Measurements from ENCODE around the gene TSPAN16.
"Not testable (repeated sequence)": the region's sequence is repeated elsewhere in the genome, so short reads cannot be mapped to it uniquely, and the experiment has no call there.

The TSPAN16 gene

DNA sequence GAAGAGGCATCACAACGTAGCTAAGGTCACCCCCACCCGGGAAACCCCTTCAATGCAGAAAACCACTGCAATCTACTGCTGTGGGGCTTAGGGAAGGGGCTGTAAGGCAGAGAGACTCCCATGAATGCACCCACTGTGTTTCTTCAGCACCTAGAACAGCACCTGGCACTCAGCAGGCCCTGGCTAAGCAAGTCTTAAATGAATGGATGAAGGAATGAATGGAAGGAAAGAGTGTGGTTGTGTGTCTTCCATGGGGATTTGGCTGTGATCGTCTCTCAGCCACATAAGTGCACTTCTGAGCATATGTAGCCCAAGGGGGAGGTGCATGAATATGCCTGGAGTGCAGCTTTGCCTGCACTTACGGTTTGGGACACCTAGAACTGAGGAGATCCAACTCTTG, 53.2 kb downstream of the TSPAN16 start:
- Histone ChIP-seq H2BK120ac (ENCODE audit: low read depth, low read length) (no peak overlapping the region), H3K14ac (ENCODE audit: low read length in 2 of 2) (no peak overlapping the region), H3K27ac (ENCODE audit: low read length, poor library complexity, severe bottlenecking) (no peak overlapping the region), H3K27me3 (ENCODE audit: control insufficient read depth in 1 of 2, insufficient read depth in 1 of 2, low read length in 2 of 2) (peaks cover 0 to 3% of the 10 kb centered on the region in 2 experiments), H3K9ac (ENCODE audit: low read length) (no peak overlapping the region), H3K23ac (ENCODE audit: low read length in 2 of 2) (no peak overlapping the region), H2BK5ac (ENCODE audit: low read depth, low read length, poor library complexity, severe bottlenecking) (no peak overlapping the region), H2AK5ac (ENCODE audit: low read length, severe bottlenecking) (no peak overlapping the region), H2AFZ (ENCODE audit: low read depth, low read length) (no peak overlapping the region), H4K8ac (ENCODE audit: low read length) (no peak overlapping the region), H3K18ac (ENCODE audit: low read depth in 1 of 2, low read length in 2 of 2) (no peak overlapping the region), H2BK12ac (ENCODE audit: low read length in 2 of 2) (no peak overlapping the region), H3K79me1 (replicated peaks; ENCODE audit: low read length, poor library complexity, severe bottlenecking) (peaks cover 6% of the 10 kb centered on the region), H4K91ac (ENCODE audit: low read length) (no peak overlapping the region), H3K4me2 (ENCODE audit: low read length, poor library complexity, severe bottlenecking) (no peak overlapping the region), H3K4ac (ENCODE audit: low read depth in 1 of 2, low read length in 2 of 2) (no peak overlapping the region), H3K4me3 (ENCODE audit: insufficient read depth in 1 of 2, low read depth in 1 of 2, low read length in 2 of 2) (no peak overlapping the region), H3K9me3 (ENCODE audit: control insufficient read depth, low read length) (peaks cover 10% of the 10 kb centered on the region), H3K36me3 (ENCODE audit: control insufficient read depth in 1 of 2, insufficient read depth in 2 of 2, low read depth in 1 of 2, low read length in 2 of 2) (no peaks in the 10 kb centered on the region), H2BK15ac (ENCODE audit: low read depth, poor library complexity, severe bottlenecking) (no peak overlapping the region), H3K4me1 (ENCODE audit: control insufficient read depth, insufficient read depth, low read depth, low read length) (peaks cover 8% of the 10 kb centered on the region)
- DNase-seq = no peak
- WGBS = 81% methylated on average over 4 of the region's 4 CpGs

DNA sequence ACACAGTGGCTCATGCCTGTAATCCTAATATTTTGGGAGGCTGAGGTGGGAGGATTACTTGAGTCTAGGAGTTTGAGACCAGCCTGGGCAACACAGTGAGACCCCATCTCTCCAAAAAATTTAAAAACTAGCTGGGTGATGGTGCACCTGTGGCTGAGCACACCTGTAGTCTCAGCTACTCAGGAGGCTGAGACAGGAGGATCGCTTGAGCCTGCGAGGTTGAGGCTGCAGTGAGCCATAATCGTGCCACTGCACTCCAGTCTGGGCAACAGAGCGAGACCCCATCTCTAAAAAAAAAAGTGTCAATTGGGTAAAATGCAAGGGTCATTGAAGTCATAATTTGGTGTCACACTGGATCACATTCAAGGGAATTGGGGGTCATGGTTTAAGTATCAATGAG, 58.1 kb downstream of the TSPAN16 start:
- not testable (repeated sequence) for H3K23ac ChIP-seq (ENCODE audit: low read length in 2 of 2); H4K91ac ChIP-seq (ENCODE audit: low read length); H3K27me3 ChIP-seq (ENCODE audit: control insufficient read depth in 1 of 2, insufficient read depth in 1 of 2, low read length in 2 of 2); DNase-seq; H3K4me2 ChIP-seq (ENCODE audit: low read length, poor library complexity, severe bottlenecking); H3K27ac ChIP-seq (ENCODE audit: low read length, poor library complexity, severe bottlenecking); H4K8ac ChIP-seq (ENCODE audit: low read length); H3K36me3 ChIP-seq (ENCODE audit: control insufficient read depth in 1 of 2, insufficient read depth in 2 of 2, low read depth in 1 of 2, low read length in 2 of 2); H2AK5ac ChIP-seq (ENCODE audit: low read length, severe bottlenecking); H2BK120ac ChIP-seq (ENCODE audit: low read depth, low read length); H3K4ac ChIP-seq (ENCODE audit: low read depth in 1 of 2, low read length in 2 of 2); H2AFZ ChIP-seq (ENCODE audit: low read depth, low read length); H3K18ac ChIP-seq (ENCODE audit: low read depth in 1 of 2, low read length in 2 of 2); H3K9me3 ChIP-seq (ENCODE audit: control insufficient read depth, low read length); H2BK15ac ChIP-seq (ENCODE audit: low read depth, poor library complexity, severe bottlenecking); H3K14ac ChIP-seq (ENCODE audit: low read length in 2 of 2); H2BK5ac ChIP-seq (ENCODE audit: low read depth, low read length, poor library complexity, severe bottlenecking); H3K79me1 ChIP-seq (replicated peaks; ENCODE audit: low read length, poor library complexity, severe bottlenecking); H2BK12ac ChIP-seq (ENCODE audit: low read length in 2 of 2); H3K9ac ChIP-seq (ENCODE audit: low read length); H3K4me3 ChIP-seq (ENCODE audit: insufficient read depth in 1 of 2, low read depth in 1 of 2, low read length in 2 of 2)
- 97% methylated on average over 4 of the region's 4 CpGs for WGBS
- peaks cover 13% of the 10 kb centered on the region for H3K4me1 ChIP-seq (ENCODE audit: control insufficient read depth, insufficient read depth, low read depth, low read length)

DNA sequence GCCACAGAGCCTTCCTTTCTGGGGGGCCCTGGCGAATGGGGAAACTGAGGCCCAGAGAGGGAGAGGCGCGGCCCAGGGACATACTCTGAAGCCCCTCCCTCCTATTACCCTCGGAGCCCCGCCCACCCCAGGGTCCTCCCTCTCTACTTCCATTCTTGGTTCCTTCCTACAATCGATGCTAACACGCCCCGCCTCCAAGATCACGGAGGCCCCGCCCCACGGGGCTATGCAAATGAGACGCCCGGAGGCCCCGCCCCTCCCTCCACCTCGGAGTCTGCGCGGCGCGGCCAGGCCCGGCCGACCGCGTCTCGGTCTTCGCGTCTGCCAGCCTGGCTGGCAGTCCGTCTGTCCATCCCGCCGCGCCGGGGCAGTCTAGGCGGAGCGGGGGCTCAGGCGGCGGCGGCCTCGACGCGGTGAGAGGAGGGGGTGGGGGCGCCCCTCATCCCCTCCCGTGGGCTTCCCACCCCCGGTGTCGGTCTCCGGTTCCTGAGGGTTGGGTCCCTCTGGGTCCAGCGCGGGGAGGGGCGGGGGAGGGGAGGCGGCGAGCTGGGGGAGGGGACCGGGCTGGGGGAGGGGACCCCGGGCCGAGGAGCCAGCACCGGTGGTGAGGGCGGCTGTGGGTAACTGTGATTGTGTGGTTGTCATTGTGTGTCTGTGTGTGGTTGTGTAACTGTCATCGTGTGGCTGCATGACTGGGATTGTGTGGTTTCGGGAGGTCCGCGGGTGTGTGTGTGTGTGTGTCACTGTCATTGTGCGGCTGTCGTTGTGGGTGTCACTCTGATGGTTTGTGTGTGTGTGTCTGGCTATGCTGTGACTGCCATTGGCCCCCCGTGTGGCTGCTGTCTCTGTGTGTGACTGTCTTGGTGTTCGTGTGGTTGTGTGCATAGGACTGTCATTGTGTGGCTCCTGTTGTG, 59.5 kb downstream of the TSPAN16 start, which contains the start of gene PLPPR2:
PLPPR2 (plus strand) TSS at position 273 of the 914 bp plus-strand sequence. CDS start 2,242 bp downstream, outside the sequence.
- Histone ChIP-seq H3K79me1 (replicated peaks; ENCODE audit: low read length, poor library complexity, severe bottlenecking) (peaks cover 6% of the 10 kb centered on the region), H3K4me2 (ENCODE audit: low read length, poor library complexity, severe bottlenecking) (peak within 1 kb of the TSS; percentile 75), H3K9me3 (ENCODE audit: control insufficient read depth, low read length) (no peaks in the 10 kb centered on the region), H3K23ac (ENCODE audit: low read length in 2 of 2) (peak within 1 kb of the TSS in 1 of 2 experiments; percentile 20), H2AK5ac (ENCODE audit: low read length, severe bottlenecking) (no peak within 1 kb of the TSS), H3K4me3 (ENCODE audit: insufficient read depth in 1 of 2, low read depth in 1 of 2, low read length in 2 of 2) (peak within 1 kb of the TSS; percentile 69 to 98), H2BK12ac (ENCODE audit: low read length in 2 of 2) (peak within 1 kb of the TSS; percentile 69 to 71), H2BK5ac (ENCODE audit: low read depth, low read length, poor library complexity, severe bottlenecking) (no peak within 1 kb of the TSS), H3K18ac (ENCODE audit: low read depth in 1 of 2, low read length in 2 of 2) (peak within 1 kb of the TSS; percentile 87 to 92), H3K14ac (ENCODE audit: low read length in 2 of 2) (peak within 1 kb of the TSS in 1 of 2 experiments; percentile 84), H3K27me3 (ENCODE audit: control insufficient read depth in 1 of 2, insufficient read depth in 1 of 2, low read length in 2 of 2) (peaks cover 0 to 13% of the 10 kb centered on the region in 2 experiments), H3K4me1 (ENCODE audit: control insufficient read depth, insufficient read depth, low read depth, low read length) (peaks cover 13% of the 10 kb centered on the region), H2BK120ac (ENCODE audit: low read depth, low read length) (peak within 1 kb of the TSS; percentile 83), H3K27ac (ENCODE audit: low read length, poor library complexity, severe bottlenecking) (no peak within 1 kb of the TSS), H2BK15ac (ENCODE audit: low read depth, poor library complexity, severe bottlenecking) (peak within 1 kb of the TSS; percentile 95), H4K8ac (ENCODE audit: low read length) (peak within 1 kb of the TSS; percentile 72), H4K91ac (ENCODE audit: low read length) (peak within 1 kb of the TSS; percentile 83), H3K9ac (ENCODE audit: low read length) (peak within 1 kb of the TSS; percentile 87), H3K36me3 (ENCODE audit: control insufficient read depth in 1 of 2, insufficient read depth in 2 of 2, low read depth in 1 of 2, low read length in 2 of 2) (peaks cover 8 to 21% of the 10 kb centered on the region in 2 experiments), H3K4ac (ENCODE audit: low read depth in 1 of 2, low read length in 2 of 2) (peak within 1 kb of the TSS; percentile 13 to 59), H2AFZ (ENCODE audit: low read depth, low read length) (peak within 1 kb of the TSS; percentile 36)
- peak; percentile 91 for DNase-seq
- 12% methylated on average over 42 of the region's 62 CpGs for WGBS

DNA sequence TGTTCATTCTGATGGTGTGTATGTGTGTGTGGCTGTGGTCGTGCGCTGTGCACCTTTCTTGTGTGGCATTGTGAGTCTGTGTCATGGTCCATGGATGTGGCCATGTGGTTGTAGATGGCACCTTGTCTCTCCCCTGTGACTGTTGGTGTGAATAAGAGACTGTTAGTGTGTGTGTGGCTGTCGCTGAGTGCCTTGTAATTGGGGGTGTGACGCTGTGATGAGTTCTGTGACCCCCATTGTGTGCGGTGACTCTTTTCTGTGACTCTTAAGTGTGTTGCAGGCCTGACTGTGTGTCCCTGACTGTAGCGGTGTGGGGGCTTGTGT, 60.1 kb downstream of the TSPAN16 start:
- Histone ChIP-seq H2BK12ac (ENCODE audit: low read length in 2 of 2) (peak overlapping the region; percentile 40 to 71), H3K36me3 (ENCODE audit: control insufficient read depth in 1 of 2, insufficient read depth in 2 of 2, low read depth in 1 of 2, low read length in 2 of 2) (peaks cover 14 to 28% of the 10 kb centered on the region in 2 experiments), H3K27ac (ENCODE audit: low read length, poor library complexity, severe bottlenecking) (no peak overlapping the region), H3K14ac (ENCODE audit: low read length in 2 of 2) (peak overlapping the region in 1 of 2 experiments; percentile 75), H3K9ac (ENCODE audit: low read length) (peak overlapping the region; percentile 87), H2AK5ac (ENCODE audit: low read length, severe bottlenecking) (no peak overlapping the region), H3K4ac (ENCODE audit: low read depth in 1 of 2, low read length in 2 of 2) (peak overlapping the region in 1 of 2 experiments; percentile 13), H3K79me1 (replicated peaks; ENCODE audit: low read length, poor library complexity, severe bottlenecking) (peaks cover 6% of the 10 kb centered on the region), H4K8ac (ENCODE audit: low read length) (peak overlapping the region; percentile 72), H3K23ac (ENCODE audit: low read length in 2 of 2) (no peak overlapping the region), H2BK15ac (ENCODE audit: low read depth, poor library complexity, severe bottlenecking) (no peak overlapping the region), H2AFZ (ENCODE audit: low read depth, low read length) (no peak overlapping the region), H3K27me3 (ENCODE audit: control insufficient read depth in 1 of 2, insufficient read depth in 1 of 2, low read length in 2 of 2) (peaks cover 0 to 19% of the 10 kb centered on the region in 2 experiments), H3K18ac (ENCODE audit: low read depth in 1 of 2, low read length in 2 of 2) (peak overlapping the region; percentile 87 to 90), H3K9me3 (ENCODE audit: control insufficient read depth, low read length) (no peaks in the 10 kb centered on the region), H3K4me3 (ENCODE audit: insufficient read depth in 1 of 2, low read depth in 1 of 2, low read length in 2 of 2) (peak overlapping the region; percentile 69 to 98), H2BK120ac (ENCODE audit: low read depth, low read length) (no peak overlapping the region), H4K91ac (ENCODE audit: low read length) (peak overlapping the region; percentile 83), H2BK5ac (ENCODE audit: low read depth, low read length, poor library complexity, severe bottlenecking) (no peak overlapping the region), H3K4me2 (ENCODE audit: low read length, poor library complexity, severe bottlenecking) (peak overlapping the region; percentile 37), H3K4me1 (ENCODE audit: control insufficient read depth, insufficient read depth, low read depth, low read length) (peaks cover 13% of the 10 kb centered on the region)
- no peak for DNase-seq
- WGBS = 93% methylated on average over 6 of the region's 6 CpGs
